GM15510 (cell line): Measurements from ENCODE around the gene SLC35B4.

Source experiments
- POLR2A ChIP-seq: IDR thresholded peaks from 3 replicates; pipeline ENCODE4 v1.6.1; 2011; ENCODE audit warnings: borderline replicate concordance; ENCODE audit not compliant: insufficient read length; ENCODE audit errors: extremely low read depth

The SLC35B4 gene

GRCh38 chr7:134313543-134313942 lies 3.2 kb downstream of the SLC35B4 start:
- TF ChIP-seq POLR2A: no peak

GRCh38 chr7:134312717-134313116 lies 4.0 kb downstream of the SLC35B4 start:
- TF ChIP-seq POLR2A: no peak

DNA sequence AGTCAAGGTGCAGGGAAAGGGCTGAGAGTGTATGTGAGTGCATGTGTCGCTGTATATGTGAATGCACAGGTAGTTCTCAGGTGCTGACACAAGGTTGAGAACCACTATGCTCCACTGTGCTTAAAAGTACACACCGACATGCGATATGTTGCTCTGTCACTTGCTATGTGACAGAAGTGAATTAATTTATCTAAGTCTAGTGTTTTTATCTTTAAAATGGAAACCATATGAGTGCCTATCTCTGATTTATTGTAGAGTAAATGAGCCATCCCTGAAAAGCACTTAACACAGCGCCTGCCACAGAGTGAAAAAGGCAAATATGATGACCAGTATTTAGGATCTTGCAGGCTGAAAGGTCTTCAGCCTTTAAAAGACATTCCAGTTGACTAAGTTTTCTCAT lies 4.9 kb downstream of the SLC35B4 start:
- TF ChIP-seq POLR2A: no peak

GRCh38 chr7:134308548-134308947 lies 8.2 kb downstream of the SLC35B4 start:
- TF ChIP-seq POLR2A: no peak

DNA sequence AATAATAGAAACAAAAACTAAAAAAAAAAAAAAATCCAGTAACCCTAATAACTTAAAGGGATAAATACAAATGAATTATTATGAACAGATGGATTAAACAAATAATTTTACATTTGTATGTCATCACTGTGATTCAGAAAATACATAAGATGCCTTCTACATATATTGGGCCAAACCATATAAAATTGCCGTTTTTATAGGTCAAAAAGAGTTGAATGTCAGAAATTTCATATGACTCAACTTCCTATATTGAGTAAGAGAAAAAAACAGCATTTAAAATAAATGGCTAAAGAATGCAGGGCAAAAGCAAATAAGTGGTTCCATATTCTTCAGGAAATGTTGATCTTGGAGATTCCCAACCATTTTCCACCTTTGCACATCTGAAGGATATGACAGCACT lies 9.4 kb downstream of the SLC35B4 start:
- TF ChIP-seq POLR2A: no peak

DNA sequence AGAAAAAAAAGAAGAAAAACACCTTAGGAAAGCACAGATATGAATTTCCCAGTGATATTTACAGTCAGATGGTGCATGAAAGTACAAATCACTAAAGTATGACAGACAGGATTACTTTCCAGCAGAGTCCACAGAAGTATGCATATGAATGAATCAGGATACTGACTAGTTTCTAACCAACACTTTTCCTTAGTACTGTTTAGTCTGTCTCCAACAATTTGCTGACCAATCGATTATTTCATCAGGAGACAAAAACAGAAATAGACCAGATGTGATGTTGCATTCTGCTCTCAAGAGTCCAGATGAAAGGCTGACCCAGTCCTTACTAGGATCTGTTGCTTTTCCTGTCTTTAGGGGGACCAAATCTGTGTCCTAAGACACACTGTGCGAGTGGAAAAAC lies 14.6 kb downstream of the SLC35B4 start:
- TF ChIP-seq POLR2A: no peak

- no peak for TF ChIP-seq POLR2A
Measured at GRCh38 chr7:134301592-134301991, 15.1 kb downstream of the SLC35B4 start.

DNA sequence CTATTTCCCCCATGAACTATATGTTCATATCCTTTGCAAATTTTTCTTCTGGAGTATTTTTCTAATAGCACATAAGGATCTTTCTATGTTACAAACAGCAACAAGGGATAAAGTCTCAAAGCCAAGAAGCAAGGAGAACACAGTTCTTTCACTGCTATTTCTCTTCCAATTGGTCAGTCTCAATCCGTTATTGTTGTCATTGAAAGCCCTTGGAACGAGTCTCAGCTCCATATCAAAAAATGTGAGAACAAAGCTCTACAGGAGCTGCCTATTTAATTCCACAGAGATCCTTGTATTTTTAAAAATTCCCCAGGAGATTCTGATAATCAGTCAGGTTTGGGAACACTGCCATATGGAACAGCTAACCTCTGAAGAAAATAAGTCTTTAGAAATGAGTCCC lies 15.7 kb downstream of the SLC35B4 start:
- no peak for TF ChIP-seq POLR2A

DNA sequence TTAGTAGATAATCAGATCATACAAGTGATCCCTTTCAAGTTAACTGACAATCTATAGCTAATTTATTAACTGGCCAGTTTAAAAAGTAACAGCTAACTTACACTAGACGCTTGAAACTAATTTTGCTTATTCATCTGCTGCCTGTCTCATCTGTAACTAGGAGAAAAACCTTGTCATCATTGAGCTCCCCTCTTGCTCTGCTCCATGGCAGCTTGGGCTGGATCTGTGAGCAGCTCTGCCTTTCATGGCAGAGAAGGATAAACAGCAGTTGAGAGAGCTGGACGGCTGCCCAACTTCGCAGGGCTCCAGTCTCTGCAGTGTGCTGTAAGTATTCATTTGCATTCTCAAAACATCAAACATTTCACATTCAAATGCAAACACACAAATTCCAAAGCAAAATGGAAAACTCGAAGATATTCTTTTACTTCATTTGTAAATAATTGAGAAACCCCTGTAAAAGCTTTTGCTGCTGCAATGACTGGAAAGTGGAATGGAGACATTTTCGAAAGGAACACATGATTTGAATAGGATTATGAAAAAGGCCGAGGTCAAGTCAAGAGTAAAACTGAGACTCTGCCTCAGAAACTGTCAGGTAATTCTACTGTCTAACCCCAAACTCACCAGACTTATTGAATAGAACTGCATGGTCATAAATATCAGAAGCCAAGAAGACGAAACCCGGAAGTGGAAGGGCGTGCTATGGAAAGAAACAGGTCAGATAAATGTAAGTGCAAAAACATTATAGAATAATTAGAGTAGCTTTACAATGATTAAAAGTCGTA lies 17.6 kb downstream of the SLC35B4 start:
- TF ChIP-seq POLR2A: no peak

DNA sequence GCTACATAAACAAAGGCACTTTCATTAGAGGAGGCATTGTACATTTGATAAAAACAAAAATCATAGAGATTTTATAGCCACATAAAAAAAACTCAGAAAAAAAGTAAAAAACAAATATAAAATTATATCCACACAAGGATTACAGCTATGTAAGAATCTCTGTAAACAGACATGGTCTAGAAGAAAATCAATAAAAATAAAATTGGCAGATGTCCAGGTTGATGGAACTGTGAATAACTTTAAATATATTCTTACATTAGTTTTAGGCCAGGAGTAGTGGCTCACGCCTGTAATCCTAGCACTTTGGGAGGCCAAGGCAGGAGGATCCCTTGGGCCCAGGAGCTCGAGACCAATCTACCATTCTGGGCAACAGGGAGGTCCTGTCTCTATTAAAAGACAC lies 19.2 kb downstream of the SLC35B4 start:
- no peak for TF ChIP-seq POLR2A

- TF ChIP-seq POLR2A: no peak
Measured at GRCh38 chr7:134293002-134293740, 23.6 kb downstream of the SLC35B4 start.

- TF ChIP-seq POLR2A: no peak
Measured at GRCh38 chr7:134290286-134290685, 26.4 kb downstream of the SLC35B4 start.

DNA sequence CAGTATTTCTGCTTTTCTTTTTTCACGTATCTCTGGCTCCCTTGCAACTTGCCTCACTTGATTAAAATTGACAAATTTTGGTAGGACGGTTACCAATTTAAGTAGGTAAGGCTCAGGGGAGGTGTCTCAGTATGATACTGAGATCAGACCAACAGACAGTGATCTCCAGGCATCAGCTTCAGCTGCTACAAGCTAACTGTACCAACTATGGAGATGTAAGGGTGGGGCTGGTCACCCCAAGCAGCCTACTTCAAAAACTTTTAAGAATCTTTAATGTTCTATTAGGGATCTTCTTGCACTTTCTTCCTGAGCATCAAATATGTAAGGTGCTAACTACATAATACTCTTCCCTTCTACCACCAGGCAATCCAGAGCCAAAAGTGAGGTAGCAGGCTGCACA lies 26.9 kb downstream of the SLC35B4 start:
- no peak for TF ChIP-seq POLR2A

GRCh38 chr7:134289423-134289822 lies 27.3 kb downstream of the SLC35B4 start:
- TF ChIP-seq POLR2A: no peak

GRCh38 chr7:134287916-134288659 lies 28.6 kb downstream of the SLC35B4 start:
- TF ChIP-seq POLR2A: no peak
